Right atrium auricular region (tissue), 2 donors: ENCODE measurements around the gene POU4F1. TPM values are rescaled to one million over a fixed set of nuclear protein-coding genes. Genes with fewer than 3 reads are reported as not detected.
"Not testable (repeated sequence)": the region's sequence is repeated elsewhere in the genome, so short reads cannot be mapped to it uniquely, and the experiment has no call there.

Source experiments
- DNase-seq: peaks from one replicate; pipeline ENCODE4 v3.0.0-alpha.2; 2019; ENCODE audit warnings: low spot score
- H3K27ac ChIP-seq, 2 donors: fragments of 200-600 bp; sonication (generic); 1 replicate in 1 of 2; 2 replicates in 1 of 2; pipeline ENCODE4 v1.5.1; 2016 to 2019
- H3K27me3 ChIP-seq, 2 donors: fragments of 200-600 bp; sonication (generic); one replicate each; pipeline versions ENCODE4 v1.5.1 to v1.6.0; 2017 to 2019
- H3K36me3 ChIP-seq: fragments of 200-600 bp; sonication (generic); one replicate; pipeline ENCODE4 v1.5.1; 2016
- H3K4me1 ChIP-seq, 2 donors: fragments of 200-600 bp; sonication (generic); one replicate each; pipeline versions ENCODE4 v1.5.1 to v1.6.0; 2017 to 2019
- H3K4me3 ChIP-seq, 2 donors: fragments of 200-600 bp; sonication (generic); 1 replicate in 1 of 2; 2 replicates in 1 of 2; pipeline ENCODE4 v1.5.1; 2017 to 2019; ENCODE audit warnings: mild to moderate bottlenecking in 1 of 2, moderate library complexity in 1 of 2
- H3K9me3 ChIP-seq, 2 donors: fragments of 200-600 bp; sonication (generic); one replicate each; pipeline ENCODE4 v1.5.1; 2019
- CTCF ChIP-seq, 2 donors: fragments of 200-600 bp; sonication (generic); IDR thresholded peaks; one replicate each; pipeline ENCODE4 v1.5.1; 2019; ENCODE audit warnings: antibody characterized with exemption in 2 of 2
- total RNA-seq, 2 donors: library from RNA; depleted of rRNA; stranded (reverse); fragments of >200 nt; gene quantifications; one replicate each; pipeline ENCODE4 v1.1.0, GENCODE V29; 2016

Gene POU4F1
- total RNA-seq = not detected

GRCh38 chr13:78603240-78603957 is at the start of gene POU4F1:
Gene POU4F1 (minus strand): TSS chr13:78603552. CDS start chr13:78603326, 226 bp downstream.
- Histone ChIP-seq H3K4me3 (peak within 1 kb of the TSS; percentile 6 to 39), H3K36me3 (no peaks in the 10 kb centered on the region), H3K9me3 (no peaks in the 10 kb centered on the region), H3K27me3 (peaks cover 75 to 77% of the 10 kb centered on the region in 2 donors), H3K27ac (no peak within 1 kb of the TSS), H3K4me1 (peaks cover 0 to 39% of the 10 kb centered on the region in 2 donors)
- no peak for DNase-seq
- TF ChIP-seq CTCF (IDR thresholded peaks at IDR 0.05) = no peak

- no peak for DNase-seq
- Histone ChIP-seq H3K4me1 (peaks cover 0 to 28% of the 10 kb centered on the region in 2 donors), H3K4me3 (no peak overlapping the region), H3K27me3 (no peaks in the 10 kb centered on the region), H3K27ac (no peak overlapping the region), H3K36me3 (no peaks in the 10 kb centered on the region), H3K9me3 (no peaks in the 10 kb centered on the region)
- TF ChIP-seq CTCF (IDR thresholded peaks at IDR 0.05) = no peak
Measured at GRCh38 chr13:78652651-78653050, 49.3 kb upstream of the POU4F1 start.

- Histone ChIP-seq H3K4me1 (peaks cover 0 to 32% of the 10 kb centered on the region in 2 donors), H3K9me3 (no peaks in the 10 kb centered on the region), H3K27ac (no peak overlapping the region), H3K4me3 (no peak overlapping the region), H3K36me3 (no peaks in the 10 kb centered on the region), H3K27me3 (no peaks in the 10 kb centered on the region)
- no peak for DNase-seq
- TF ChIP-seq CTCF (IDR thresholded peaks at IDR 0.05) = no peak
Measured at GRCh38 chr13:78650717-78651083, 47.3 kb upstream of the POU4F1 start.

- Histone ChIP-seq H3K4me3 (no peak overlapping the region), H3K4me1 (peaks cover 0 to 32% of the 10 kb centered on the region in 2 donors), H3K36me3 (no peaks in the 10 kb centered on the region), H3K27ac (no peak overlapping the region), H3K9me3 (no peaks in the 10 kb centered on the region), H3K27me3 (no peaks in the 10 kb centered on the region)
- no peak for DNase-seq
- TF ChIP-seq CTCF (IDR thresholded peaks at IDR 0.05) = no peak
Measured at GRCh38 chr13:78649997-78650716, 46.8 kb upstream of the POU4F1 start.

GRCh38 chr13:78647109-78647678 is 43.8 kb upstream of the POU4F1 start:
- not testable (repeated sequence) for DNase-seq, H3K27me3 ChIP-seq, H3K9me3 ChIP-seq, H3K27ac ChIP-seq, H3K4me3 ChIP-seq
- peaks cover 13% of the 10 kb centered on the region for H3K36me3 ChIP-seq
- peaks cover 0 to 26% of the 10 kb centered on the region in 2 donors for H3K4me1 ChIP-seq

- Histone ChIP-seq H3K27ac (no peak overlapping the region), H3K36me3 (peaks cover 32% of the 10 kb centered on the region), H3K27me3 (no peaks in the 10 kb centered on the region), H3K4me3 (no peak overlapping the region), H3K4me1 (no peaks in the 10 kb centered on the region), H3K9me3 (no peaks in the 10 kb centered on the region)
- DNase-seq = no peak
- no peak for TF ChIP-seq CTCF (IDR thresholded peaks at IDR 0.05)
Measured at GRCh38 chr13:78638216-78638615, 34.9 kb upstream of the POU4F1 start.
